Suprapubic skin (tissue), 4 donors: ENCODE measurements around the gene GOLGA1. TPM values are rescaled to one million over a fixed set of nuclear protein-coding genes. Genes with fewer than 3 reads are reported as not detected.

ENCODE experiments used
- DNase-seq, 2 donors: peaks; one replicate each; pipeline ENCODE4 v3.0.0-alpha.2; 2019; ENCODE audit warnings: low spot score in 2 of 2
- H3K27ac ChIP-seq: fragments of 200-600 bp; sonication (generic); one replicate; pipeline ENCODE4 v1.5.1; 2019
- H3K27me3 ChIP-seq: fragments of 200-600 bp; sonication (generic); one replicate; pipeline ENCODE4 v1.5.1; 2019
- H3K36me3 ChIP-seq: fragments of 200-600 bp; sonication (generic); one replicate; pipeline ENCODE4 v1.5.1; 2019
- H3K4me1 ChIP-seq: fragments of 200-600 bp; sonication (generic); one replicate; pipeline ENCODE4 v1.5.1; 2019
- H3K4me3 ChIP-seq: fragments of 200-600 bp; sonication (generic); one replicate; pipeline ENCODE4 v1.5.1; 2019; ENCODE audit warnings: mild to moderate bottlenecking
- H3K9me3 ChIP-seq: fragments of 200-600 bp; sonication (generic); one replicate; pipeline ENCODE4 v1.5.1; 2019
- CTCF ChIP-seq, 2 donors: fragments of 200-600 bp in 1 of 2; fragments of 450-650 bp in 1 of 2; sonication (generic) in 1 of 2; IDR thresholded peaks; one replicate each; pipeline ENCODE4 v1.5.1; 2016 to 2019; ENCODE audit warnings: antibody characterized with exemption in 2 of 2, mild to moderate bottlenecking in 1 of 2, moderate library complexity in 1 of 2
- EP300 ChIP-seq: sonication (generic); formaldehyde crosslinking; IDR thresholded peaks from one replicate; pipeline ENCODE4 v1.6.1; 2017; ENCODE audit warnings: antibody characterized with exemption
- POLR2A ChIP-seq, 2 donors: fragments of 450-650 bp; IDR thresholded peaks; one replicate each; pipeline ENCODE4 v1.6.1; 2017; ENCODE audit warnings: antibody characterized with exemption in 2 of 2, mild to moderate bottlenecking in 2 of 2, moderate library complexity in 2 of 2
- POLR2AphosphoS5 ChIP-seq, 3 donors: sonication (generic); formaldehyde crosslinking; IDR thresholded peaks; one replicate each; pipeline ENCODE4 v1.6.1; 2017; ENCODE audit warnings: antibody characterized with exemption in 3 of 3
- WGBS: methylation state at CpG from one replicate; pipeline ENCODE4 v1.1.5; 2018; 5-methylcytosine and 5-hydroxymethylcytosine counted together
- total RNA-seq, 4 donors: library from RNA; depleted of rRNA; stranded (reverse); fragments of >200 nt; gene quantifications; one replicate each; pipeline ENCODE4 v1.1.0, GENCODE V29; 2016

The GOLGA1 gene
- total RNA-seq, 4 donors from 2014 or later, result 20.2 to 47.5 (median 24.5) TPM

DNA sequence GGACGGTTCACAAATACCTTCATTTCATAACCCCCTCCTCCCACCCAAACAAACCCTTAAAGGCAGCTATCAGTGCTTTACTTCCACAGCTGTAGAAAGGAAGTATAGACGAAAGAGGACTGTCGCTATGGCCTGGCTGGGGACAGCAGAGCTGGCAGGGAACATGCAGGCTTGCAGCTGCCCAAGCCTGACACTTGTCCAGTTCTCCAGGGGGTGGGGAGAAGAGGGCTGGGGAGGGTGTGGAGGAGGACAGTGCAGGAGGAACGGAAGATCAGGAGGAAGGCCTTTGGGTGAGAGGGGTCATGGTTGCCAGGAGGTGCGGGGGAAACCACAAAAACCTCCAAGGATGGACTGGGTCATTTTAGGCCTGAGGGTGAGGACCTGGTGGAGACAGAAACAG is 53.1 kb downstream of the GOLGA1 start:
- WGBS, result 92% methylated on average over 5 of the region's 5 CpGs
- H3K4me1 ChIP-seq, result no peaks in the 10 kb centered on the region

DNA sequence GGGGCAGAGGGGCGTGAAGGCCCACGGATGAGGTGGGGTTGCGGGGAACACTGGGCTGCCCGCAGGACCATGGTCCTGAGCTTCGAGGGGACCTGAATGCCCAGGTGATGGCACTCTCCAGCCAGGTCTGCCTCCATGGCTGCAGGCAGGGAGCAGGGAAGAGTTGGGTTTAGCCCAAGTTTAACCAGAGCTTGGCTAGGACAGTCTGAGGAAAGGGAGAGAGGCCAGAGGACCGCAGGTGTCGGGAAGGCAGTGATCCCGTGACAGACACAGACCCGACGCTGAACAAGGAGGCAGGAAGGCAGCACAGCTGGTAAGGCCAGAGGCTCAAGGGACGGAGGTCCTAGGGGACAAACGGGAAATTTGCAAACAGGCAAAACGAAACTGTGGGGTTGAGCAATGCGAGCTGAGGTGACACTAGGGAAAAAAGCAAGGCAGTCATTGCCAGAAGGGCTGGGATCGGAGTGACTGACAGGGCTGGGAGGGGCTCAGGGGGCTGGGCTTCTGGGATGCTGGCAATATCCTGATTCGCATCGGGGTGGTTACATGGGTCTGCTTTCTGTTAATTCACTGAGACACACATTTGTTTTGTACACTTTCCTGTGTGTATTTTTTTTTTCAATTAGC is 53.9 kb downstream of the GOLGA1 start:
- Histone ChIP-seq H3K27me3 (no peaks in the 10 kb centered on the region), H3K27ac (no peak overlapping the region), H3K9me3 (no peaks in the 10 kb centered on the region), H3K4me1 (no peaks in the 10 kb centered on the region), H3K36me3 (peaks cover 89% of the 10 kb centered on the region), H3K4me3 (no peak overlapping the region)
- TF ChIP-seq EP300 (no peak), CTCF (IDR thresholded peaks at IDR 0.05) (no peak), POLR2AphosphoS5 (IDR thresholded peaks at IDR 0.05) (no peak), POLR2A (IDR thresholded peaks at IDR 0.05) (no peak)
- DNase-seq, result no peak
- 84% methylated on average over 17 of the region's 17 CpGs for WGBS

More for the DNA sequence above, 53.1 kb downstream of the GOLGA1 start:
- TF ChIP-seq POLR2A (IDR thresholded peaks at IDR 0.05), result no peak
- Histone ChIP-seq H3K27ac (no peak overlapping the region), H3K4me3 (no peak overlapping the region), H3K36me3 (peaks cover 89% of the 10 kb centered on the region), H3K9me3 (no peaks in the 10 kb centered on the region), H3K27me3 (no peaks in the 10 kb centered on the region)
- DNase-seq, result no peak

GRCh38 chr9:124886461-124886860 is 54.4 kb downstream of the GOLGA1 start:
- no peak overlapping the region for H3K27ac ChIP-seq
- DNase-seq, result no peak
- no peaks in the 10 kb centered on the region for H3K4me1 ChIP-seq
- 87% methylated on average over 10 of the region's 10 CpGs for WGBS
- no peaks in the 10 kb centered on the region for H3K9me3 ChIP-seq
- peaks cover 89% of the 10 kb centered on the region for H3K36me3 ChIP-seq
- no peak overlapping the region for H3K4me3 ChIP-seq
- no peaks in the 10 kb centered on the region for H3K27me3 ChIP-seq
- TF ChIP-seq POLR2A (IDR thresholded peaks at IDR 0.05) (no peak), CTCF (IDR thresholded peaks at IDR 0.05) (no peak), EP300 (no peak), POLR2AphosphoS5 (IDR thresholded peaks at IDR 0.05) (no peak)

GRCh38 chr9:124885551-124885950 is 55.3 kb downstream of the GOLGA1 start:
- H3K9me3 ChIP-seq, result no peaks in the 10 kb centered on the region
- DNase-seq, result no peak
- H3K36me3 ChIP-seq, result peaks cover 89% of the 10 kb centered on the region
- H3K4me1 ChIP-seq, result no peaks in the 10 kb centered on the region
- TF ChIP-seq CTCF (IDR thresholded peaks at IDR 0.05), result no peak
- TF ChIP-seq POLR2A (IDR thresholded peaks at IDR 0.05), result no peak
- TF ChIP-seq POLR2AphosphoS5 (IDR thresholded peaks at IDR 0.05), result no peak
- no peak for TF ChIP-seq EP300
- no peak overlapping the region for H3K4me3 ChIP-seq
- 96% methylated on average over 4 of the region's 4 CpGs for WGBS
- no peaks in the 10 kb centered on the region for H3K27me3 ChIP-seq
- no peak overlapping the region for H3K27ac ChIP-seq

GRCh38 chr9:124884376-124884775 is 56.5 kb downstream of the GOLGA1 start:
- DNase-seq, result no peak
- Histone ChIP-seq H3K27ac (no peak overlapping the region), H3K9me3 (no peaks in the 10 kb centered on the region), H3K27me3 (no peaks in the 10 kb centered on the region), H3K4me1 (no peaks in the 10 kb centered on the region), H3K36me3 (peaks cover 86% of the 10 kb centered on the region), H3K4me3 (no peak overlapping the region)
- TF ChIP-seq POLR2AphosphoS5 (IDR thresholded peaks at IDR 0.05) (no peak), POLR2A (IDR thresholded peaks at IDR 0.05) (no peak), CTCF (IDR thresholded peaks at IDR 0.05) (no peak), EP300 (no peak)
- WGBS, result 89% methylated on average over 4 of the region's 4 CpGs

- 70% methylated on average over 8 of the region's 13 CpGs for WGBS
- Histone ChIP-seq H3K36me3 (peaks cover 82% of the 10 kb centered on the region), H3K27ac (no peak overlapping the region), H3K9me3 (no peaks in the 10 kb centered on the region), H3K4me1 (no peaks in the 10 kb centered on the region), H3K27me3 (no peaks in the 10 kb centered on the region), H3K4me3 (no peak overlapping the region)
- TF ChIP-seq CTCF (IDR thresholded peaks at IDR 0.05) (no peak), EP300 (no peak), POLR2A (IDR thresholded peaks at IDR 0.05) (no peak), POLR2AphosphoS5 (IDR thresholded peaks at IDR 0.05) (no peak)
- no peak for DNase-seq
Measured at GRCh38 chr9:124882231-124882630, 58.7 kb downstream of the GOLGA1 start.
